IMR-90 (cell line): ENCODE results near the gene RSBN1. TPM values are rescaled to one million over a fixed set of nuclear protein-coding genes. Genes with fewer than 3 reads are reported as not detected.

Experiments
- ATAC-seq: fragments of 200-7000 bp; cut with Tn5 transposase; 2 replicates; pipeline ENCODE4 v1.9.1; 2020; ENCODE audit warnings: low read depth, mild to moderate bottlenecking, moderate library complexity
- BruUV-seq: library from RNA; stranded (reverse); fragments of 400-500 nt; replicated peaks from 2 replicates; lab custom pipeline; 2021; lab: Mats Ljungman, UMichigan
- CTCF ChIA-PET: fragments of 300-600 bp; formaldehyde crosslinking; extraction: SDS; loops from one replicate; lab custom pipeline; 2021; ENCODE audit warnings: antibody characterized with exemption; lab: Yijun Ruan, JAX
- POLR2A ChIA-PET: fragments of 300-600 bp; sonication (Branson Sonifier 250); formaldehyde crosslinking; loops from one replicate; lab custom pipeline; 2022; ENCODE audit warnings: antibody characterized with exemption; ENCODE audit not compliant: unreplicated experiment; lab: Charles Lee
- DNase-seq: peaks from one replicate; pipeline ENCODE4 v3.0.0; 2013
- H2AFZ ChIP-seq: replicated peaks from 2 replicates; pipeline ENCODE3; 2013; ENCODE audit warnings: low read length, mild to moderate bottlenecking; ENCODE audit not compliant: poor library complexity
- H2AK5ac ChIP-seq: 2 replicates; pipeline ENCODE4 v1.6.1; 2013; ENCODE audit warnings: low read depth, low read length, inconsistent platforms
- H2AK9ac ChIP-seq: replicated peaks from 2 replicates; pipeline ENCODE3; 2013; ENCODE audit warnings: mild to moderate bottlenecking, low read depth, low read length, moderate library complexity; ENCODE audit not compliant: poor library complexity
- H2BK120ac ChIP-seq: 2 replicates; pipeline ENCODE4 v1.6.1; 2013; ENCODE audit warnings: low read depth, low read length, inconsistent platforms
- H2BK15ac ChIP-seq: 3 replicates; pipeline ENCODE4 v1.6.1; 2013; ENCODE audit warnings: low read depth, low read length, inconsistent platforms
- H2BK20ac ChIP-seq: 2 replicates; pipeline ENCODE4 v1.6.1; 2013; ENCODE audit warnings: low read depth, mild to moderate bottlenecking, inconsistent platforms, low read length, moderate library complexity
- H2BK5ac ChIP-seq: 2 replicates; pipeline ENCODE4 v1.6.1; 2013; ENCODE audit warnings: mild to moderate bottlenecking, low read depth, low read length, inconsistent platforms; ENCODE audit not compliant: poor library complexity, severe bottlenecking
- H3K14ac ChIP-seq: replicated peaks from 2 replicates; pipeline ENCODE4 v1.6.1; 2013; ENCODE audit warnings: low read depth, low read length, inconsistent platforms
- H3K18ac ChIP-seq: 2 replicates; pipeline ENCODE4 v1.6.1; 2013; ENCODE audit warnings: low read depth, low read length, control low read depth
- H3K23ac ChIP-seq: 2 replicates; pipeline ENCODE4 v1.6.1; 2013; ENCODE audit warnings: low read depth, low read length, inconsistent platforms
- H3K27ac ChIP-seq: 2 replicates; pipeline ENCODE4 v1.5.1; 2013; ENCODE audit warnings: mild to moderate bottlenecking, control low read depth, low read length; ENCODE audit not compliant: insufficient read depth
- H3K27me3 ChIP-seq: 2 replicates; pipeline ENCODE4 v1.6.1; 2013; ENCODE audit warnings: low read length; ENCODE audit not compliant: control insufficient read depth, insufficient read depth
- H3K36me3 ChIP-seq: 2 replicates; pipeline ENCODE4 v1.6.1; 2013; ENCODE audit warnings: low read length, mixed read lengths; ENCODE audit not compliant: control insufficient read depth, insufficient read depth
- H3K4ac ChIP-seq: 2 replicates; pipeline ENCODE4 v1.6.1; 2013; ENCODE audit warnings: low read depth, low read length, inconsistent platforms
- H3K4me1 ChIP-seq: 2 replicates; pipeline ENCODE4 v1.6.1; 2013; ENCODE audit warnings: low read length, mixed read lengths; ENCODE audit not compliant: control insufficient read depth, insufficient read depth
- H3K4me2 ChIP-seq: 2 replicates; pipeline ENCODE4 v1.6.1; 2013; ENCODE audit warnings: low read depth, mild to moderate bottlenecking, control low read depth, low read length, moderate library complexity
- H3K4me3 ChIP-seq: 2 replicates; pipeline ENCODE4 v1.5.1; 2013; ENCODE audit warnings: low read depth, mild to moderate bottlenecking, control low read depth, low read length, moderate library complexity; ENCODE audit not compliant: insufficient read depth
- H3K56ac ChIP-seq: 2 replicates; pipeline ENCODE4 v1.6.1; 2013; ENCODE audit warnings: low read length, inconsistent platforms; ENCODE audit not compliant: insufficient read depth; ENCODE audit errors: extremely low read depth
- H3K79me1 ChIP-seq, 2 experiments: 2 replicates each; pipeline ENCODE4 v1.6.1; 2013; ENCODE audit warnings: low read length in 2 of 2, inconsistent platforms in 1 of 2, low read depth in 1 of 2
- H3K9ac ChIP-seq: 2 replicates; pipeline ENCODE4 v1.6.1; 2013; ENCODE audit warnings: low read depth, low read length, control low read depth
- H3K9me1 ChIP-seq: 2 replicates; pipeline ENCODE4 v1.6.1; 2013; ENCODE audit warnings: low read length, inconsistent platforms; ENCODE audit not compliant: insufficient read depth
- H3K9me3 ChIP-seq: 2 replicates; pipeline ENCODE4 v1.6.1; 2013; ENCODE audit warnings: low read length; ENCODE audit not compliant: control insufficient read depth, insufficient read depth
- H4K20me1 ChIP-seq: 2 replicates; pipeline ENCODE4 v1.6.1; 2013; ENCODE audit warnings: low read length, inconsistent platforms; ENCODE audit not compliant: insufficient read depth
- H4K5ac ChIP-seq: 2 replicates; pipeline ENCODE4 v1.6.1; 2013; ENCODE audit warnings: mild to moderate bottlenecking, low read depth, low read length, control low read depth
- H4K8ac ChIP-seq, 2 experiments: 2 replicates each; pipeline ENCODE4 v1.6.1; 2013; ENCODE audit warnings: low read depth in 2 of 2, low read length in 2 of 2, control low read depth in 1 of 2, inconsistent platforms in 1 of 2
- H4K91ac ChIP-seq: 2 replicates; pipeline ENCODE4 v1.6.1; 2013; ENCODE audit warnings: low read depth, low read length, inconsistent platforms; ENCODE audit not compliant: insufficient read depth
- CHD1 ChIP-seq: IDR thresholded peaks from 2 replicates; pipeline ENCODE4 v1.6.1; 2012; ENCODE audit warnings: low read depth, low read length, improper control_type of control experiment
- FOS ChIP-seq: fragments of 150-350 bp; IDR thresholded peaks from 2 replicates; pipeline ENCODE4 v1.6.1; 2016; ENCODE audit warnings: low read depth, low read length
- MAFK ChIP-seq: IDR thresholded peaks from 2 replicates; pipeline ENCODE4 v1.6.1; 2012; ENCODE audit warnings: low read depth, low read length, improper control_type of control experiment
- MAZ ChIP-seq: IDR thresholded peaks from 2 replicates; pipeline ENCODE4 v1.6.1; 2012; ENCODE audit warnings: low read depth, mild to moderate bottlenecking, low read length, improper control_type of control experiment, moderate library complexity, borderline replicate concordance
- MXI1 ChIP-seq: IDR thresholded peaks from 2 replicates; pipeline ENCODE4 v1.6.1; 2012; ENCODE audit warnings: low read depth, mild to moderate bottlenecking, low read length, moderate library complexity, borderline replicate concordance
- NFE2L2 ChIP-seq: fragments of 150-350 bp; IDR thresholded peaks from 2 replicates; pipeline ENCODE4 v1.6.1; 2016; ENCODE audit warnings: low read depth, mild to moderate bottlenecking, low read length
- POLR2A ChIP-seq: IDR thresholded peaks from 2 replicates; pipeline ENCODE4 v1.6.1; 2012; ENCODE audit warnings: mild to moderate bottlenecking, low read depth, low read length
- RAD21 ChIP-seq: IDR thresholded peaks from 2 replicates; pipeline ENCODE4 v1.6.1; 2012; ENCODE audit warnings: low read length, improper control_type of control experiment
- RCOR1 ChIP-seq: IDR thresholded peaks from 2 replicates; pipeline ENCODE4 v1.6.1; 2012; ENCODE audit warnings: mild to moderate bottlenecking, low read length, improper control_type of control experiment; ENCODE audit not compliant: insufficient replicate concordance
- RFX5 ChIP-seq: IDR thresholded peaks from 2 replicates; pipeline ENCODE4 v1.8.0; 2012; ENCODE audit warnings: low read depth, mild to moderate bottlenecking, low read length, moderate library complexity
- WGBS, 2 experiments: methylation state at CpG; one replicate each; pipeline versions ENCODE4 v1.1.5 to v1.1.7; 2013; ENCODE audit warnings: missing lambda C conversion rate in 2 of 2; ENCODE audit not compliant: insufficient read length in 1 of 2; ENCODE audit errors: extremely low coverage in 2 of 2; 5-methylcytosine and 5-hydroxymethylcytosine counted together
- dilution Hi-C: fragments of 300-500 bp; cut with HindIII; formaldehyde crosslinking; loops from one replicate; pipeline ENCODE4 v1.14.3; 2018; ENCODE audit warnings: low sequenced_read_pairs; ENCODE audit not compliant: unreplicated experiment
- in situ Hi-C: fragments of 300-500 bp; cut with MboI; formaldehyde crosslinking; loops from 3 replicates; pipeline ENCODE4 v1.14.3; 2019; ENCODE audit warnings: low sequenced_read_pairs, inconsistent platforms, mixed read lengths
- intact Hi-C: fragments of 100-400 bp; cut with micrococcal nuclease; formaldehyde crosslinking; loops from 2 replicates; pipeline ENCODE4 v1.10.0; 2022
- polyA plus RNA-seq, 3 experiments: library from polyadenylated mRNA; depleted of rRNA; stranded (reverse); fragments of >200 nt; gene quantifications; 2 replicates each; pipeline ENCODE4 v1.2.3, GENCODE V29; 2012; ENCODE audit warnings: low replicate concordance in 1 of 3
- total RNA-seq: library from RNA; depleted of rRNA; stranded (reverse); fragments of >200 nt; gene quantifications from 2 replicates; pipeline ENCODE4 v1.2.3, GENCODE V29; 2012
- TF ChIP-seq, protein P1 (sequence below): fragments of 150-350 bp; IDR thresholded peaks from 2 replicates; pipeline ENCODE4 v1.6.1; 2017; ENCODE audit warnings: mild to moderate bottlenecking, antibody characterized with exemption, low read length, low read depth

The RSBN1 gene
- total and polyA plus RNA-seq, 2 of the 4 experiments (the other 2 are of a cell fraction), result 5.3 to 11.7 TPM

- in situ Hi-C loops (no loop called here), intact Hi-C loops (no loop called here), dilution Hi-C loops (no loop called here)
- no peaks in the 10 kb centered on the region for H3K9me3 ChIP-seq
- no peak overlapping the region for H2BK20ac ChIP-seq
- H3K4me1 ChIP-seq, result no peaks in the 10 kb centered on the region
- no peaks in the 10 kb centered on the region for H3K79me1 ChIP-seq
- CTCF ChIA-PET, result no interaction called here
- TF ChIP-seq, protein P1, sequence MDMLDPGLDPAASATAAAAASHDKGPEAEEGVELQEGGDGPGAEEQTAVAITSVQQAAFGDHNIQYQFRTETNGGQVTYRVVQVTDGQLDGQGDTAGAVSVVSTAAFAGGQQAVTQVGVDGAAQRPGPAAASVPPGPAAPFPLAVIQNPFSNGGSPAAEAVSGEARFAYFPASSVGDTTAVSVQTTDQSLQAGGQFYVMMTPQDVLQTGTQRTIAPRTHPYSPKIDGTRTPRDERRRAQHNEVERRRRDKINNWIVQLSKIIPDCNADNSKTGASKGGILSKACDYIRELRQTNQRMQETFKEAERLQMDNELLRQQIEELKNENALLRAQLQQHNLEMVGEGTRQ, result no peak
- TF ChIP-seq MAZ, result no peak
- no peak for TF ChIP-seq RAD21
- no peak for TF ChIP-seq FOS
- no peak for TF ChIP-seq POLR2A
- no peak for TF ChIP-seq MXI1
- TF ChIP-seq NFE2L2, result no peak
- no peak for TF ChIP-seq MAFK
- no peak for TF ChIP-seq CHD1
- TF ChIP-seq RFX5, result no peak
- no peak for TF ChIP-seq RCOR1
- no TSS peak for BruUV-seq
- no peak overlapping the region for H2AK5ac ChIP-seq
- H4K20me1 ChIP-seq, result no peaks in the 10 kb centered on the region
- H3K56ac ChIP-seq, result no peak overlapping the region
- no peak overlapping the region for H3K4me2 ChIP-seq
- POLR2A ChIA-PET, result no interaction called here
- no peak overlapping the region for H4K91ac ChIP-seq
- no peak overlapping the region for H3K4me3 ChIP-seq
- H3K18ac ChIP-seq, result no peak overlapping the region
- no peaks in the 10 kb centered on the region for H3K36me3 ChIP-seq
- H3K9me1 ChIP-seq, result no peaks in the 10 kb centered on the region
- no peak overlapping the region for H4K5ac ChIP-seq
- no peak overlapping the region for H3K9ac ChIP-seq
- WGBS, 2 experiments, result no CpG with 5 or more reads among the region's 1 CpG
- DNase-seq, result no peak
- no peak overlapping the region for H2BK5ac ChIP-seq
- no peak overlapping the region for H3K4ac ChIP-seq
- no peak overlapping the region for H4K8ac ChIP-seq
- no peak overlapping the region for H2AFZ ChIP-seq
- no peak overlapping the region for H3K27ac ChIP-seq
- no peak for ATAC-seq
- H2BK15ac ChIP-seq, result no peak overlapping the region
- no peak overlapping the region for H2BK120ac ChIP-seq
- H2AK9ac ChIP-seq, result no peak overlapping the region
- H3K14ac ChIP-seq, result no peak overlapping the region
- no peaks in the 10 kb centered on the region for H3K27me3 ChIP-seq
- no peak overlapping the region for H3K23ac ChIP-seq
Observed at GRCh38 chr1:113821916-113822315, 9.6 kb upstream of the RSBN1 start.
